Skin epidermis (tissue), 12 donors: ENCODE measurements around the gene ACVR2B.

ENCODE experiments used
- H3K27ac ChIP-seq, 21 experiments: fragments of 200-600 bp; sonication (generic) in 11 of 21; one replicate each; pipeline ENCODE4 v1.5.0; 2020; ENCODE audit warnings: mild to moderate bottlenecking in 3 of 21, inconsistent platforms in 2 of 21, moderate library complexity in 2 of 21
- H3K4me3 ChIP-seq, 7 experiments: fragments of 200-600 bp; sonication (generic) in 2 of 7; one replicate each; pipeline ENCODE4 v1.5.0; 2020; ENCODE audit warnings: inconsistent platforms in 2 of 7, mild to moderate bottlenecking in 2 of 7, moderate library complexity in 1 of 7

The ACVR2B gene

DNA sequence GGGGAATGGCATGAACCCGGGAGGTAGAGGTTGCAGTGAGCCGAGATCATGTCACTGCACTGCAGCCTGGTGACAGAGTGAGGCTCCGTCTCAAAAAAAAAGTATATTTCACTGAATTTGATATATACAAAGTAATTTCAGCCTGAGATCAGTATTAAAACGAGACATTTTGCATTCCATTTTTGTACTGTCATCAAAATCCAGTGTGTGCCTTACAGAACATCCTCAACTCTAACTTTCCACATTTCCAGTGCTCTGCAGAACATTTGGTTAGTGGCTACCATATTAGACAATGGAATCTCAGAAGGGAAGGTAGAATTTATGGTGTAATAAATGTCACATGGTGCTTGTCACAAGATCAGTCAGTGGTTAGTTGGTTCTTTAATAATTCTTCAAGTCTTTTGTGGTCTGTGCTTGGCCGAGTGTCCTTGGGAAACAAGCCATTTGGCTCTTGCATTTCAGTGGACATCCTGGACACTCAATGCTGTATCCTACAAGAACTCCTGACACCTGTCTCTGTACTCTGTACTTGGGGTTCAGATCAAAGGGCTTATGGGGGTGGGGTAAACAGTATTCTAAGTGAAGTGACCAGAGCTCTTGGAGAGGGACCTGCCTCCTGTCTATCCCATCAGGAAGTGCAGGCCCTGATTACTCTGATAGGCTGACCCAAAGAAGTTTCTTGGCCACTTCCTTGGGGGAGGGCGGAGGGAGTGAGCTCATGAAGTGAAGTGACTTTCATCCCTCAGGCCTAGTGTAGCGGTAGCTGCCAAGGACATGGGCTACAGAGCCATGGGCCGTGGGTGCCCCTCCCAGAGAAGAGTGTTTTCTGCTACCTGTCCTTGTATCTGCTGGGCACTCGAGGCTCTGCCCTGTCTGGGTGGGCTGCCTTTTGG is 3.7 kb downstream of the ACVR2B start:
- no peak overlapping the region for H3K4me3 ChIP-seq
- H3K27ac ChIP-seq, result no peak overlapping the region

DNA sequence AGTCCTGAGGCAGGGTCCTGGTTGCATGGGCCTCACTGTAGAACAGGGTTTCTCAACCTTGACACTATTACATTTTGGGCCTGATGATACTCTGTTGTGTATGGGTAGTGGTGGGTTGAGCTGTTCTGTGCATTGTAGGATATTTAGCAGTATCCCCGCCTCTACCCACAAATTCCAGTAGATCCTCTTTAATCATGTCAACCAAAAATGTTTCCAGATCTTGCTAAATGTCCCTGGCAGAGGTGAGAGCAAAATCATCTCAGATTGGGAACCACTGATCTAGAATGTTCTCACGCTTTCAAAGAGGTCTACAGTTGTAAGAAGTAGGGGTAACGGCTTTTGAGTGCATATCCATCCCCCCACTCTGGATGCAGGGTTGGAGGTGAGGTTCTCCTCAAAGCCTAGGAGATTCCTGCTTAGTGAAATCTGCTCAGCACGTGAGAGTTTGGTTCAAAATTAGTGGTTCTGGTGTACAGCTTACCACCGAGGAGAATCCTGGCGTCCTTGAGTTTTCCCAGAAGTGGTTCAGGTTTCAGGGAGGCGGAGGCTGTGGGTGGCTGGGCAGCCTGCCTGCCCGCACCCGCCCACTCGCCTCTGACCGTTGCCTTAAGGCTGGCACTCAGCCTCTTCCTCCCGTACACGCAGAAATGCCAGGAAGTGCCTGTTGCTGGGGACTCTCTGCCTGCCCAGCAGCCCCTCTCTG is 5.3 kb downstream of the ACVR2B start:
- no peak overlapping the region for H3K4me3 ChIP-seq

DNA sequence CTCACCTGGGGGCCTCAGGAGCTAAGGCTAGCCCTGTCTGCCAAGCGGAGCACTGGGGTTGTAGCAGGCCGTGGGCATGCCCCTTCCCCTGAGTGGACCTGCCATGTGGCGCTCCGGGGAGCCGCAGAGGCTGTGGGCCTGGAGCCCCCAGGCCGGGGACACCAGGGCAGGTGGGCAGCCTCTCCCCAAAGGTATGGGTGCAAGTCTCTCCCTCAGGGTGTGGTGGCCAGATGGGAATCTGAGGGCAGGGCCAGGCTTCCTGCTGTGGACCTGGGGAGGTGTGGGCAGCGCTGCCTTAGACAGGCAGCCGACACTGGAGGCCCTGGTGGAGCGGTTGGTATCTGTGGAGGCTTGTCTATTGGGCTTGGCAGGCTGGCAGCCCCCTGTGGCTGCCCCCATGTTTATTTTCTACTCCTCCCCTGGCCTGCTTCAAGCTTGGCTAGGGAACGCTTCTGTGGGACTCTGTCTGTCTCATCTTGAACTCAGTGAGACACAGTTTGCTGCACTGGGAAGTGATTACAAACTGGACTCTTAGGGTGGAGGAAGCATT is 5.9 kb downstream of the ACVR2B start:
- H3K27ac ChIP-seq, result peak overlapping the region in 6 of 21 experiments; percentile 4 to 57 (median 29)
- no peak overlapping the region for H3K4me3 ChIP-seq

More for the DNA sequence above, 5.3 kb downstream of the ACVR2B start:
- H3K27ac ChIP-seq, result peak overlapping the region in 6 of 21 experiments; percentile 4 to 57 (median 29)

DNA sequence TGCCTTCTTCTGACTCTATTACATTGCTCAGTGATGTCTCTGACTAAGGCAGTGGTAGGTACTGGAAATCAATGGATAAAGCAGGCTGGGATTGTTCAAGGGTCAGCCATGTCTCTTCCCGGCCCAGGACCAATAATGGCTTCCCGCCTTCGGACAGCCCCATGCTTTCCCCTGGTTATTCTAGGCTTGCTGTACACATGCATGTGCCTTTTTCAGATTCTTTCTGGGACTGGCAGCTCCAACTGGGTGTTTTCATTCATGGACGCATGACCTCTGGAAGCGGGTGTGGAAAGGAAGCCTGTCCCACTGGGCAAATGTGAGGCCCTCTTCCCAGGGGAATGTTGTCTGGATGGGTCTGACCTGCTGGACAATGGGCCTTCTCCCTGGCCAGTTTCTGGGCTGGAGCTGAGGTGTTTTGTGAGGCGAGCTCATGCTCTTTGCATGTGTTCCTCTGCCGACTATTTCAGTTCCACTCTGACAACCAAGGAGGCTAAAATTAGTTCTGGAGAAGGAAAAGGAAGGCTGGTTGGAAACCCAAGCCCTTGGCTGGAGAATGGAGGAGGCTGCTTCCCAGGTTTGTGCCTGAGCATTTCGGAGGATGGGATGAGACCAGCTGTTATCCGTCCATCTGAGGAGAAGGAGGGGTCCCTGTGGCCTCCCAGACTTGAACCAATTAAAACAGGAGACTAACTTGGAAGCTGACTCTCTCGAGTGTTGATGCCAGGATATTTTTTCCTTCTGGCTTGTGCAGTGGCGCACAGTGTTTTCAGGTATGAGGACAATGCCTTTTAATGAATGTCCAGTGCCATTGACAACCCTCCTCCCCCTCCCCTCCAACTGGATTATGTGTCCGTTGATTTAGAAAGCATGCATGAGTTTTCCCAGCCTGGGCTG is 6.9 kb downstream of the ACVR2B start:
- no peak overlapping the region for H3K27ac ChIP-seq

DNA sequence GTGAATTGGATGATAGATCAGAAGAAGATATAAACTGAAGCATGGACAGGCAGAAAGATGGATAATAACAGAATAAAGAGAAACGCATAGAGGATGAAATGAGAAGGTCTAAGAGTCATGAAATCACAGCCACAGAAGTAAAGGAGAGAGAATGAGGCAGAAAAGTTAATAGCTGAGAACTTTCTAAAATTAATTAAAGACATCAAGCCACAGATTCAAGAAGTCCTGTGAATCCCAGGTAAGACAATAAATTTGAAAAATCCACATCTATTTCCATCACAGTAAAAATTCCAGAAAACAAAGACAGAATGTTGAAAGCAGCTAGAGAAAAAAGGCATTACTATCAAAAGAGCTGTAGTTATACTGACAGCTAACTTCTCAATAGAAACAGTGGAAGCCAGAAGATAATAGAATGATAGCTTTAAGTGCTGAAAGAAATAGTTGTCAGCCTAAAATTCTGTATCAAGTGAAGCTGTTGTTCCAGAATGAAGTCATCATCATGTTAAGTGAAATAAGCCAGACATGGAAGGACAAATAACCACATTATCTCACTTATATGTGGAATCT is 12.0 kb downstream of the ACVR2B start:
- Histone ChIP-seq H3K27ac (no peak overlapping the region), H3K4me3 (no peak overlapping the region)

More for the DNA sequence above, 6.9 kb downstream of the ACVR2B start:
- no peak overlapping the region for H3K4me3 ChIP-seq

DNA sequence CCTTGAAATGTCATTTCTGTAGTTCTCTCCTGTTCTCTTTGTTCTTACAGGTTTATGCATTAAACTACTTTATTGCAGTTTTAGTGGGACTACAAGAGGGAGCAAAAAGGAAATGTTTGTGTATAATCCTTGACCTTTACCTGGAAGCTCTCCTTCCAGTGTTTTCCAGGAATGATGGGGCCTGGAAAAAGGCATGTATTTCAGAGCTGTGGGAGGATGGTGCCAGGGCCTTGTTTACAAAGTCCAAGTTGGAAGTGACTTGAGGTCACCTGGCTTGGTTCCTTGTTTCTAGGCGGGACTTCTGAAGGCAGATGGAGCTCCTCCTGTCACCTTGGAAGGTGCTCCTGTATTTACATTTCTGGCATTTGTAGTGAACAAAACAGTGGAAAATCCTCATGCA is 15.1 kb downstream of the ACVR2B start:
- Histone ChIP-seq H3K4me3 (no peak overlapping the region), H3K27ac (no peak overlapping the region)

DNA sequence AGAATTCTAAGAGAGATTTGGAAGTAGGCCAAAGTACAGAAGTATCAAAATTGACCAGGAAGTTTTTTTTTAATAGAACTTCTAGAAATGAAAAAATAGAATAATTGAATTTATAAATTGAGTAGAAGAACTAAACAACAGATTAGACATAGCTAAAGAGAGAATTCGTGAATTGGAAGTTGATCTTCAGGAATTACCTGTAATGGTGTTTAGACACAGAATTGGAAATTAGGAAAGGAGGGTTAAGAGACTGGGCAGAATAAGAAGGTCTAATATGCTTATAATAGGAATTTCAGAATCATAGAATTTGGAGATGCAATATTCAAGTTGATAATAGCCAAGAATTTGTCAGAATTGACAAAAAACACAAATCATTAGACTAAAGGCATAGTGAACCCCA is 16.2 kb downstream of the ACVR2B start:
- Histone ChIP-seq H3K4me3 (no peak overlapping the region), H3K27ac (no peak overlapping the region)

DNA sequence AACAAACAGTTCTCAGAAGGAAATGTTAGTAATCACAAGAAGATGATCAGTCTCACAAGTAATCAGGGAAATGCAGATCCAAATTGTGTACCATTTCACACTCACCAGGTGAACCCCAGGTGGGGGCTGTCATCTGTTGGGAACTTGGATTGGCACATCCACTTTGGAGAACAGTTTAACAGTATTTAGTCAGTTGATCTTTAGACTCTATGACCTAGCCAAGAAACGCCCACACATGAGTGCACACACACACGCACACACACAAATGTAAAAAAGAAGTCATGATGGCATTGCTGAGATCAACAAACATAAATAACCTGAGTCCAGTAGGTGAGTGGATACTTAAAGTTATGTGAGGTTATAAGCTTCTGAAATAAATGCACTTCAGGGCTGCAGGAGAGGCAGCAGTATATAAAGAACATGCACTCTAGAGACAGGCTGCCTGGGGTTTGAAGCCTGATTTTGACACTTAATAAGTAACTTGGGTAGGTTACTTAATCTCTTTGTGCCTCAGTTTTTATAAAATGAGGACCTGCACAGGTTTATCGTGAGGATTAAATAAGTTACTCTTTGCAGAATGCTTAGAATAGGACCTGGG is 17.7 kb downstream of the ACVR2B start:
- Histone ChIP-seq H3K4me3 (no peak overlapping the region), H3K27ac (no peak overlapping the region)

DNA sequence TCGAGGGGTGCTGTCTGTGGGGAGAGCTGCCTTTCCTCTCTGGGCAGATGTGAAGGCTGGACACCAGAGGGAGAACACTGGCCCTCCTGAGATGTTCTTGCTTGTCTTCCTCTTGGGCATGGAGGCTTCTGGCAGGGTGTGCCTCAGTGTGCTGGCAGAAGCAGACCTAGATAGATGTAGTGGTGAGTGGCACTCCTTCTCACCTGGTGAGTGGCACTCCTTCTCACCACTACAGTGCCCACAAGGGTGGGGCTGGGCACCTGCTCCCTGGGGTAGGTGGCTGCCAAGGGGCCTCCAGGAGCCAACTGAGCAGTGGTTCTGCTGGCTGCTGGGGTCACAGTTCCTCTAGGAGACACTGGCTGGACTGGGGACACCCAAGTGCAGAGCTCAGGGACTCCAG is 18.7 kb downstream of the ACVR2B start:
- no peak overlapping the region for H3K27ac ChIP-seq
- no peak overlapping the region for H3K4me3 ChIP-seq

DNA sequence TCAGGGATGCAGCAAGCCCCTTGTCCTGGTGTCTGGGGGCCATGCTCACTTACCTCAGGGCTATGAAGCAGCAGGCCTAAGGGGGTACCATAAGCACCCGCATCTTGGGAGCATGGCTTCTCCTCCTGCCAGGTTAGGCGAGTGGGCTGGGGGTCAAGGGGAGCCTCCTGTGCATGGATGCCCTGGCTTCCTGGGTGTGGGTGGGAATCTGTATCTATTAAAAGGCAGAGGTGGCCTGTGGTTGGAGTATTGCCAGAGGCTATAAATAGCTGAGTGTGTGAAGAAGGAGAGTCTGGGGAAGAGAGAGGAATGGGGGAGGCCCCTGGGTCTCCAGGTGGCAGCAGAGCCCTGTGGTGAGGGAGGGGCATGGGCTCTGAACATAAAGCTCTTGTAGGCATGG is 19.5 kb downstream of the ACVR2B start:
- H3K4me3 ChIP-seq, result no peak overlapping the region

DNA sequence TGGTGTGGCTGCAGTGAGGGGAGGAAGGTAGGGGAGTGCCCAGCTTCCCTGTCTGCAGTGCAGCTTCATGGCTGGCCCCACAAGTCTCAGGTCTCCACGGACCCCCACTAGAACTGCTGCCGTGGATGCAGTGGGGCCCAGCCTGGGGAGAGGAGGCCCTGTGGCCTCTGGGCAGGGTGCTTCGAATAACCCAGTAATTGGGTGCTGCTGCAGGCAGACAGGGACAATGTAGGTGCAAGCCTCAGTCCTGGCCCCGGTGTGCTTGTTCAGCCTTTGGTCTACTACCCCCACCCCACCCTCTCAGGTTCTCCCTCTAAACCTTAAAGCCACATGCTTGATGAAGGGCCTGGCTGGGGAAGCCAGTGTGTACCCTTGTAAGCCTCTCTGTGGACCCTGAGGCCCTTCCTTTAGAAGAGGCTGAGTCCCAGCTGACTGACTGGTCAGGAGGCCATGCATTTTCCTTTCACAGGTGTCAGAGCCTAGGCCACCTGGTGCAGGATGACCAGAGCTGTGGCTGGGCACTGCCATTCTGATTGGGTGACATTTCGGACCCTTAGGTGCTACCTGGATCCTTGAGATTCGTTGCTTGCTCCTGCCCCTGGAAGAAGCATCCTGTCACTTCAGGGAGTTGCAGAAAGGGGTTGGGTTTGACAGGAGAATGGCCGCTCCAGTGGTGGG is 21.4 kb downstream of the ACVR2B start:
- H3K27ac ChIP-seq, result no peak overlapping the region
- H3K4me3 ChIP-seq, result no peak overlapping the region

More for the DNA sequence above, 19.5 kb downstream of the ACVR2B start:
- H3K27ac ChIP-seq, result no peak overlapping the region

DNA sequence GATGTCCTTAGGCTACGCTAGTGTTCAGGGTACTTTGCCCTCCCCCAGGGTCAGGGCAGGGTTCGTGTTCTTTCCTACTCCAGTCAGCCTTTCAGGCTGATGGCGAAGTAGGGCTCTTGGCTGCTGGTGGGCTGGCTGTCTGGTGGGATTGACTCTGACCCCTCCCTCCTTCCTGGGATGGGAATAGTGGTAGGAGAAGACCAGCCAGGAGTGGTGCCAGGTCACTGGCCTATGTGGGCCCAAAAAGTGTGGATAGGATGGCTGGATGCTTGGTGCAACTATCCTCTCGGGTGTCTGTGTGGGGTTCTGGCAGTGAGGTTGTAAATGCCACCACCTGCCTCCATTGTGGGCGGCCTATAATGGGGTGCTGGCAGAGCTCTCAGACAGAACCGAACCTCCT is 22.0 kb downstream of the ACVR2B start:
- no peak overlapping the region for H3K27ac ChIP-seq
- no peak overlapping the region for H3K4me3 ChIP-seq

DNA sequence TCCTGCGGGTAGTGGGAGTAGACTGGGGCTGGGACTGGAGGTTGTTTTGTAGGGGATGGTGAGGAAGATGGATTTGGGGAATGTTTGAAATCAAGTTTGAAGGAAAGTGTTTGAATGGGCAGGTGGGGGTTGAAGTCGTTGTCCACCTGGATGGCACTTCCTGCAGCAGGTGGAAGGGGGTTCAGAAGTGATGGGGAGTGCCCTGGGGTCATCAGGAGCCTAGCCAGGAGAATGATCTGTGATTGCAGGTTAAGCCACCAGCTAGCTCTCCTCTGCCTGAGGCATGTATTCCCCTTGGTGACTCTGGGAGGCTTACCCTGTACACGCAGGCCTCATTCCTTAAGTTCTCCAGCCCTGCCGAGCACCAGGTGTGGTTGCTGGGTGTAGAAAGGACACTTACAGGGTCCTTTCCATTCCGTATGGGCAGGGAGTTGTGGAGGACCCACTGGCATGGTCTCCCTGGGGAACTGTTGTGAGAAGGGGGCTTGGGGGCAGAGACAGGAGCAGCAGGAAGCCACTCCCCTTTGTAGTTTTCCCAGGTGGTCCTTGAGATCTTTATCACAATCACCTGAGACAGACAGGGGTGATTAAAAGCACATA is 22.6 kb downstream of the ACVR2B start:
- no peak overlapping the region for H3K4me3 ChIP-seq
- H3K27ac ChIP-seq, result no peak overlapping the region

DNA sequence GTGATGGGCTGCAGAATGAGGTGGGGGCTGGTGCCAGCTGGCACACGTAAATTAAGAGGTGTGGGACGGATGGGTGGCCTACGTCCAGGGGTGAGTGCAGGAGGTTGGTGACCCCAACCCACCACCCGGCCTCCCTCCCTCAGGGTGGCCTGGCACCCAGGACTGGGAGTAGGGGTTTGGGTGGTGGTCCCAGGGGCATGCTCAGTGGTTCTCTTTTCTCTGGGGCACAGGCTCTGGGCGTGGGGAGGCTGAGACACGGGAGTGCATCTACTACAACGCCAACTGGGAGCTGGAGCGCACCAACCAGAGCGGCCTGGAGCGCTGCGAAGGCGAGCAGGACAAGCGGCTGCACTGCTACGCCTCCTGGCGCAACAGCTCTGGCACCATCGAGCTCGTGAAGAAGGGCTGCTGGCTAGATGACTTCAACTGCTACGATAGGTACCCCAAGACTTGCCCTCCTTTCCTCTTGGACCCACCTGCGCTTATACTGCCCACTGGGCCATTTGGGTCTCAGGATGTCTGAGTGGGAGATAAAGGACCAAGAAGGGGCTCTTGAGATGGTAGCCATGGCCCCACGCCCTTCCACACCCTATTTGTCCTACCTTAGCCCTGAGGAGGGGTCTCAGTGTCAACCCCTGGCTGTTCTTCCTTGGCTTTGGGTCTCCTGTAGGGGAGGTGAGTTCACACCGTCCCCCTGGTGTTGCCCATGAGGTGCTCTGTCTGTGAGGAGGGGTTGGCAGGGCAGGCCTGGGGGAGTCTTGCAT is 23.5 kb downstream of the ACVR2B start:
- H3K27ac ChIP-seq, result no peak overlapping the region
- no peak overlapping the region for H3K4me3 ChIP-seq

DNA sequence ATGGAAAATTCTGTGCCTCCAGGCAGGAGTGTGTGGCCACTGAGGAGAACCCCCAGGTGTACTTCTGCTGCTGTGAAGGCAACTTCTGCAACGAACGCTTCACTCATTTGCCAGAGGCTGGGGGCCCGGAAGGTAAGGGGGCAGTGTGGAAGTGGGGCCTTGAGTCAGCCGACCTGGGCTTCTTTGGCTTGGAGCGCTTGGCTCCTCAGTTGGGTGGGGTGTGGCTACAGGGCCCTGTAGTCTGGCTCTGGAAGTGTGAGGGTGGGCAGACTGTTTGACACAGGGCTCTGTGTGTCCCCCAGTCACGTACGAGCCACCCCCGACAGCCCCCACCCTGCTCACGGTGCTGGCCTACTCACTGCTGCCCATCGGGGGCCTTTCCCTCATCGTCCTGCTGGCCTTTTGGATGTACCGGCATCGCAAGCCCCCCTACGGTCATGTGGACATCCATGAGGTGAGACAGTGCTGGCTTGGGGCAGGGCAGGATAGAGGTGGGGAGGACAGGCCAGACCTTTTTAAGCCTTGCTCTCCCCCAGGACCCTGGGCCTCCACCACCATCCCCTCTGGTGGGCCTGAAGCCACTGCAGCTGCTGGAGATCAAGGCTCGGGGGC is 24.3 kb downstream of the ACVR2B start:
- Histone ChIP-seq H3K27ac (no peak overlapping the region), H3K4me3 (no peak overlapping the region)

DNA sequence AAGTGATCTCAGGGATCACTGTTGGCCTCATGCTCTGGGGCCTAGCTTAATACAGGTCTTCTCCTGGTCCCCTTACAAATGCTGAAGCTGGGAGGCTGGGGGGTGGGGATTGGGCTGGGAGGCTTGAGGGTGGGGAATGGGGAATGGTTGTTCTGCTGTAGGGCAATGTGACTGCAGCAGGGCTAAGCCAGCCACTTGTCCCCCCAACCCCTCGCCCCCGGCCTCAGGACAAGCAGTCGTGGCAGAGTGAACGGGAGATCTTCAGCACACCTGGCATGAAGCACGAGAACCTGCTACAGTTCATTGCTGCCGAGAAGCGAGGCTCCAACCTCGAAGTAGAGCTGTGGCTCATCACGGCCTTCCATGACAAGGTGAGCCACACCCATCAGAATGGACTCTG is 25.2 kb downstream of the ACVR2B start:
- H3K27ac ChIP-seq, result no peak overlapping the region
- no peak overlapping the region for H3K4me3 ChIP-seq
